ENCODE results near the gene GTSE1.
"Not testable (repeated sequence)": the region's sequence is repeated elsewhere in the genome, so short reads cannot be mapped to it uniquely, and the experiment has no call there.

GTSE1 gene

DNA sequence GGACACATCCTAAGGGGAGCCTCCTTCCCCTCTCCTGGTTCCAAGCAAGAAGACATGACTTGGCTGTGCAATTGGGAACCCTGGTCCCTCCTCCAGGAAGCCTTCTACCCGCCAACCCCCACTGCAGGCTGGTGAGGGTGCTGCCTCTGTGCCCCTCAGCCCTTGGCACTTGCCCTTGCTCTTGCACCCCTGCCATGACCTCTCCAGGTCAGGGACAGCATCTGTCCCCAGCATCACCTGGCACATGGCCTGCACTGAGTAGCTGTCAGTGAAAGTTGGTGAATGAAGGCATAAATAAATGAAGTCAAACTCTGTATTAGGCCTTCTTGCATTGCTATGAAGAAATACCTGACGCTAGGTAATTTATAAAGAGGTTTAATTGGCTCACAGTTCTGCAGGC lies 1.9 kb upstream of the GTSE1 start:
- DNase-seq, result no peak

DNA sequence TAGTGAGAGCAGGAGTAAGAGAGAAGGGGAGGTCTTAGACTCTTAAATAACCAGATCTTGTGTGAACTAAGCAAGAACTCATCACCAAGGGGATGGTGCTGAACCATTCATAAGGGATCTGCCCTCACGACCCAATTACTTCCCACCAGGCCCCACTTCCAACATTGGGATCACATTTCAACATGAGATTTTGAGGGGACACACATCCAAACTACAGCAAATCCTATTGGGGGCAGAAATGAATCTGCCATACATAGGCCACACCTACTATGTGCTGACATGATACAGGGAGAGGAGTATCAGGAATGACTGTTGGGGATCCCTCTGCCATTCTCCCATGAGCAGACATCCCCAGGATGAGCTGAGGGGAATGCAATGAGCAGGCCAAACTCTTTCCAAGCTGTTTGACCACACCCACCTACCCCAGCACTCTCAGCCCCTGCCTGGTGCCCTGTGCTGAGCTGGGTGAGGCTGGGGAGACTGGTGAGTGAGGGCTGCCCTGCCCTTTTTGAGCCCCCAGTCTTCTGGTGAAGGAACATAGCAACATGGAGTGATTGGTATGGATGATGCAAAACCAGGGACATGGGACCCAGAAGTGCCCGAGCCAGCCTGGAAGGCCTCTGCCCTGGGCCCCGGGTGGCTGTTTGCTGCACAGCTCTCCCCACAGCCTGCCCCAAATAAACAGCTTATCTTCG lies 1.2 kb upstream of the GTSE1 start:
- DNase-seq, result no peak

DNA sequence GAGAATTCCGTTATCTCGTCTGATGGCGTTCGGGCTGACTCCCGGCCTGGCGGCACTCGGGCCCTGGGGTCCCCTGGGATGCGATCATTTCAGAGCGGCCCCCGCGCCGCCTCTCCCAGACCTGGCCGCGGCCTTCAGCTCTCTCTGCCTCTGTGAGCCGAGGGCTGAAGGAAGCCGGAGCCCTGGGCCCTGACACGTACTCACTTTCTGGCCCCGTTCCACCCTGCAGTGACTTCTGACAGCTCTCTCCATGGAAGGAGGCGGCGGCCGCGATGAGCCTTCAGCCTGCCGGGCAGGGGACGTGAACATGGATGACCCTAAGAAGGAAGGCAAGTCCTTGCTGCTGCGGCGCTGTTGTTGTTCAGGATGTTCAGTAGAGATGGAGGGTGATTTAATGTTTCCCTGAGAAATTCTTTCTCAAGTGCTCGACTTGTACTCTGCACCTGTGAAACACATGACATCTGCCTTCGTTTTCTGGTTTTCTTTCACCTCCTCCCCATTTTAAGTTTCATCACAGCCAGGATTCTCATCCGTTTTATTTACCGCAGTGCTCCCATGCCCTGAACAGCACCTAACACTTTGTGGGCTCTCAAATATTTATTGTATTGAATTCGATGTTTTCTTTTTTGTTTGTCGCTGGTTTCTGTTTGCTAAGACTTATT lies 612 bp downstream of the GTSE1 start:
- DNase-seq, result no peak

DNA sequence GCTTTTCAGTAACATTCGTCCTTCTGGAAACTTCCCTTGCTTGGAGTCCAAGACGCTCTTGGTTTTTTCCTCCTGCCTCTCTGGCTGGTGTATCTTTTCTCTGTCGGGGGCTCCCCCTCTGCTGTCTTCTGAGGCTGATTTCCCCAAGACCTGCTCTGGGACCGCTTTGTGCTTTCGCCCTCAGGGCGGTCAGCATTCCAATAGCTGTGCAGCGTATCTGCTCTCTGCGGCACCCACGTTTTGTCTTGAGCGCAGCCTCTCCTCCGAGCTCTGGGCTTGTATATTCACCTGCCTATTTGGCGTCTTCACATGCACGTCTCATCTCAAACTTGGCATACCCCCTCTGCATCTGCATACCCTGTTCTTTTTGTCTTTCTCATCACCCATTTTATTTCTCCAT lies 2.4 kb downstream of the GTSE1 start:
- DNase-seq, result no peak

DNA sequence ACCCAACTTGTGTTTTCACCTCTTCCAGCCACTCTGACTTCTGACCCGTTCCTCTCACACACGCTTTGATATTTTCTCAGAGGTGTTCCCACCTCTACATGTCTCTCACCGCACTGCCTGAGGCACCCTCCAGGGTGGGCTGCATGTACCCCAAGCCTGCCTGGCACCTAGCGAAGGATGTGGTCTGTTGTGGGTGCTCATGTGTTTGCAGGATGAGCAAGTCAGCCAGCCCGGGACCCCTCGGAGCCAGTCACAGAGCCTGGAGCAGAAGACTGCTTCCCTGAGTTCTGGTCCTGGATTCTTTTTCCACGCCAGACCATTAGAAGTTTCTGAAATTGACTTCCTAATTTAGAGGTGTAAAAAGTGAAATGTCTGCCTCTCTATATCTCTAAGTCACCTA lies 3.8 kb downstream of the GTSE1 start:
- DNase-seq, result no peak

DNA sequence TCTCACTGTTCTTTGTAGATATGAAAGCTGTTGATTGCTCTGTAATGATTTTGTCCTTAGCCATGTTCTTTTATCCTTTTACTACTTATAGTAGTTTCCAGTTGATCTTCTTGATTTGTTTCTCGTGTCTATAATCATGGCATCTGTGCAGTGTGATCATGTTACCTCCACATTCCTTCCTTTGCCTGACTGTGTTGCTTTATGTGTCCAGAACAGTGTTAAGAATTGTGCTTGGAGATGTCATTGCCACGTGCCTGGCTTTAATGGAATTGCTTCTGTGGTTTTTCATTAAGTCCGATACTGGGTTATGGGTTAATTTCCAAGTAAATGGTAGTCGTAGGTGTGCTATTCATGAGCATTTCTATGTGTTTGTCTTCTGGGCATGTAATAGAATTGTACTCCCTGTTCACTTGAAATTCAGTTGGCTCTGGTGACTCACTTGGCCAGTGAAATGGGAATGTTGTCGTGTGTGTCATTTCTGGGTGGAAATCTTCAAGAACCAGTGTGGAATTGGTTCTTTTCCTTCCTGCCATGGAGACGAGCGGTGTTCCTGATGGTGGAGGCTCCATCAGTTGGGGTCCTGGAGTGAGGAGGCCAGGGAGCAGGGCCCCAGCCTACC lies 6.8 kb downstream of the GTSE1 start:
- DNase-seq, result no peak

DNA sequence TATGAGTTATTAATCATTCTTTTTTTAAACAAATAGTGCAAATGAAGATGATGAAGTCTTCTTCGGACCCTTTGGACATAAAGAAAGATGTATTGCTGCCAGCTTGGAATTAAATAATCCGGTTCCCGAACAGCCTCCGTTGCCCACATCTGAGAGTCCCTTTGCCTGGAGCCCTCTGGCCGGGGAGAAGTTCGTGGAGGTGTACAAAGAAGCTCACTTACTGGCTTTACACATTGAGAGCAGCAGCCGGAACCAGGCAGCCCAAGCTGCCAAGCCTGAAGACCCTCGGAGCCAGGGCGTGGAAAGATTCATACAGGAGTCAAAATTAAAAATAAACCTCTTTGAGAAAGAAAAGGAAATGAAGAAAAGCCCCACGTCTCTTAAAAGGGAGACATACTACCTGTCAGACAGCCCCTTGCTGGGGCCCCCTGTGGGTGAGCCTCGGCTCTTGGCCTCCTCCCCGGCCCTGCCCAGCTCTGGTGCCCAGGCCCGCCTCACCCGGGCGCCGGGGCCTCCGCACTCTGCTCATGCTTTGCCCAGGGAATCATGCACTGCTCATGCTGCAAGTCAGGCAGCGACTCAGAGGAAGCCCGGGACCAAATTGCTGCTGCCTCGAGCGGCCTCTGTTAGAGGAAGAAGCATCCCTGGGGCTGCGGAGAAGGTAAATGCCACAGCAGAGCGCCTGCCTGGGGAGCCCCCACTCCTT lies 11.8 kb downstream of the GTSE1 start:
- DNase-seq, result no peak

DNA sequence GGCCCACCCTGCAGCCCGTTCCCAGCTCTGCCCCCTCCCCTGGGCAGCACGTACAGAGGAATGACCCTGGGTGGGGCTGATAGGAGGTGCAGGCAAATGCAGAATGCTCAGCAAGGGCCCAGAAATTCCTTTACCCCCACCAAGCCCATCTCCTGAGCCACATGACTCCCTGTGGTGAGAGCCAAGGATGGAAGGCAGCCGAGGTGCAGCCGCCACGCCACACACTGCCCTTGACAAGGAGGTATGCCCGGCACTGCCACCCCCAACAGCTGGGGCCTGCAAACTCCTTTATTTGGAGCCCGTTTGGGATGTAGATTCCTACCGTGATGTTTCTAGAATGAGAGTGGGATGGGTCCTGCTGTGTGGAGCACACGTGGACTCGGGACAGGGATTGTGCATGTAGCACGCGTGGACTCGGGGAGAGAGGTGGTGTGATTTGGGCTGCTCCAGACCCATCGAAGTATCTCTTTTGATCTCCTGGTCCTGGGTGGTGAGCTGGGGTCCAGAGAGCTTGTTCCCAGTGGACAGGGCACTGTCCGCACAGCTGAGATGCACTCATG lies 12.9 kb downstream of the GTSE1 start:
- no peak for DNase-seq

DNA sequence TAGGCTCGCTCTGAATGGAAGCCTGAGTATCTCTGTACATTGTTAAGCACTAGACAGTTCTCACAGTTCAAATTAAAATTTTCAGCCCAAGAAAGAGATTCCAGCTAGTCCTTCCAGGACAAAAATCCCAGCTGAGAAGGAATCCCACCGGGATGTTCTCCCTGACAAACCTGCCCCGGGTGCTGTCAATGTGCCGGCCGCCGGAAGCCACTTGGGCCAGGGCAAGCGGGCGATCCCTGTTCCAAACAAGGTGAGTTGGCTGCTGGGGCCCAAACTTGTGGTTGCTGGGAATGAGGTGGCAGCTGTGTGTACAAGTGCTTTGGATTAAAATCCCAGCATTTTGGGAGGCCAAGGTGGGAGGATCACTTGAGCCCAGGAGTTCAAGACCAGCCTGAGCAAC lies 15.4 kb downstream of the GTSE1 start:
- DNase-seq, result no peak

DNA sequence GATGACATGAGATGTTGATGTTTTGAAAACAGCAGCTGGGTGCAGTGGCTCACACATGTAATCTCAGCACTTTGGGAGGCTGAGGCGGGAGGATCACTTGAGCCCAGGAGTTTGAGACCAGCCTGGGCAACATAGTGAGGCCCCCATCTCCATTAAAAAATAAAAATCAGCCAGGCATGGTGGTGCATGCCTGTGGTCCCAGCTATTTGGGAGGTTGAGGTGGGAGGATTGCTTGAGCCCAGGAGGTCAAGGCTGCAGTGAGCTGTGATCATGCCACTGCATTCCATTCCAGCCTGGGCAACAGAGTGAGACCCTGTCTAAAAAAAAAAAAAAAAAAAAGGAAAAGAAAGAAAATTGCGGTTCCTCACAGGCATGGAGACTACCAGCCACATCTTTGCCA lies 16.2 kb downstream of the GTSE1 start:
- not testable (repeated sequence) for DNase-seq

DNA sequence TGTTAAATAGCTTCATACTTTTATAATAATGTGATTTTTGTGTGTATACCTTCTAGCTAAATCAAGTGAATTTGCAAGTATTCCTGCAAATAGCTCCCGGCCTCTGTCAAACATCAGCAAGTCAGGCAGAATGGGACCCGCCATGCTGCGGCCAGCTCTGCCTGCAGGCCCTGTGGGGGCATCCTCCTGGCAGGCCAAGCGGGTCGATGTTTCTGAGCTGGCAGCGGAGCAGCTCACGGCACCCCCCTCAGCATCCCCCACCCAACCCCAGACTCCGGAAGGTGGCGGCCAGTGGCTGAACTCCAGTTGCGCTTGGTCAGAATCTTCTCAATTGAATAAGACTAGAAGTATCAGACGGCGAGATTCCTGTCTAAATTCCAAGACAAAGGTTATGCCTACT lies 19.3 kb downstream of the GTSE1 start:
- DNase-seq, result no peak

DNA sequence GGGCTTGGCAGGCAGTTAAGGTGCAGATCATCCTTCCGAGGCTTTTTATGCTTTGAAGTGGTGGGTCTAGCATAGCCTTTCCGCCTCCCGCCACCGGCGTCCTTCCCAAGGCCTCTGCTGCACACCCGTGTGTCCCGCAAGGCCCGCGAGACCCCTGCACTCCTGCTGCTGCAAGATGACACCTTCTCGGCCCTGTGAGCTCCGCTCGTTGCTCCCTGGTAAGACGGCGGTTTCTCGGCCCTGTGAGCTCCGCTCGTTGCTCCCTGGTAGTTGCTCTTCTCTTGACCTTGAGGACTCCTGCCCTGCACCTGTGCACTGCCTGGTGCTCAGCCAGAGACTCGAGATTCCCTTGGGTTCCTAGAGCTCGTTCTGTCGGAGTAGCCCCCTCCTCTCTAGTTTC lies 21.0 kb downstream of the GTSE1 start:
- DNase-seq, result no peak

DNA sequence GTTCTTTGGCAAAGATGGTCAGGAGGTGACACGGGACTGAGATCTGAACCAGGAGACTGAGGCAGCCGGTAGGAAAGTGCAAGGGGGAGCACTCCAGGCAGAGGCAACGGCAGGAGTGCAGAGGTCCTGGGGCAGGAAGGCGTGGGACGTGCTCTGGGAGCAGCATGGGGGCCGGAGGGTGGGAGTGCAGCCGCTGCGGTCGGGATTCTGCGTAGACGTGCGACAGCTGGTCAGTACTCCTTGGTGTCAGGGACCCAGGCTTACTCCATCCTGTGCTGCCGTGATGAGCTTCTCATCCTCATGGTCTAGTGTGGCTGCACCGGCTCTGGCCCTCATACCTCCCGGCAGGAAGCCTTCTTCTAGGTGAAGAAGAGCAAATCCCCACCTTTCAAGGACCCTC lies 21.9 kb downstream of the GTSE1 start:
- DNase-seq, result no peak

DNA sequence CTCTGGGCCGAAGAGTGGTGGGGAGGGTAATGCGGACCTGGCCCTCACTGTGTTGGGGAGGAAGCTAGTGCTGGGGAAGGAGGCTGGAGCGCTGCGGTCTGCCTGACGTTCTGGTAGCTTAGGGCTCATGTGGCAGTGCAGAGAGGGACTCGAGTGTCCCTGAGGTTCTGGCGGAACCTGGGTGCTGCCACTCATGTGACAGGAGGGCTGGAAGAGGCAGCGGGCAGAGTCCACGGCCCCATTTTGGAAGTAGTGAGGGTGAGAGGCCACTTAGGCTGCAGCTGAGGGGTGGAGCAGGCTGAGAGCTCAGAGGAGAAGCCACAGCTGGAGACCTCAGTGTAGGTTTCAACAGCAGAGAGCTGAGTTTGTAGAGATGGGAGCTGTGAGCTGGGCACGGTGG lies 22.6 kb downstream of the GTSE1 start:
- no peak for DNase-seq

DNA sequence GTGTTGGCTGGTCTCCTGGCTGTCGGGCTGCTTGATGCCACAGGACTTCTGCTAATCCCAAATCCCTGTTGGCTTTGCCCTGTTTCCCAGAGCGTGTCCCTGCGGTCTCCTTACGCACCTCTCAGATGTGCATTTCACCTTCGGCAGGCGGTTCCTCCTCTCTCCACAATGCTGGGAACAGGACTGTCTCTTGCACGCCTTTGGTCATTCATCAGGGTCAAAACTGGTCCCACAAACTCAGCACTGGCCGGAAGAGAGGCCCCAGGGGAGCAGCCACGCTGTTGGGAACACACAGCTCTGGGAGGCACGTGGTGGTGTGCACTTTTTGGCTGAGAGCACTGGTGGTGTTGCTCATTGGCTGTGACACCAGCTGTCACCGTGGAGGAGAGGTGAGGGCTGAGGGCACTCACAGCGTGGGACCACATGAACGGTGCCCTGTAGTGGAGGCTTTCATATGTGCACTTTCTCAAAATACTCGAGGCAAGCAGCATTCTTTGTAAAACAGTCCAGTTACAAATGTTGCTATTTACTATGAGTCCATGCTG lies 23.6 kb downstream of the GTSE1 start:
- DNase-seq, result no peak

DNA sequence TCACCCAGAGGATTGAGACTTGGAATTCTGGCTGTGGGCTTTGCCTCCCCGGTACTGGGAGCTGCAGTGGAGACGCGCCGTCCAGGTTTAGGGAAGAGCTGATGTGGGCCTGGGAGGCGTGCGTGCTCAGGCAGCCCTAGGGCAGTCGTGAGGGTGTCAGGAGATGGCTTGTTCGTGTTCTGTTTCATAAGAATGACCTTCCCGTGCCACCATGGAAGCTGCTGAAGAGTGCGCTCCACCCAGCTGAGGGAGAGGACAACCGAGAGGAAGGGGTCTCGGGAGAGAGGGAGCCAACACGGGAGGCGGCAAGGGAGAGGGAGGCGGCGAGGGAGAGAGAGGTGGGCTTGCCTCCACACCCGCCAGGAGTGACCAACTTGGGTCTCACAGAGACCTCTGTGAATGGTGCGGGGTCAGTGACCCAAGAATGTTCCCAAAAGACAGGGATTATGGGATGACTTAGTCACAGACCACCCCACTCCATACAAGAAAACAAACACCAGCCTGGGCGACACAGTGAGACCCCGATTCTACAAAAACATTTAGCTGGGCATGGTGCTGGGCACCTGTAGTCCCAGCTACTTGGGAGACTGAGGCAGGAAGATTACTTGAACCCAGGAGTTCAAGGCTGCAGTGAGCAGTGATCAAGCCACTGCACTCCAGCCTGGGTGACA lies 24.2 kb downstream of the GTSE1 start:
- DNase-seq, result no peak

DNA sequence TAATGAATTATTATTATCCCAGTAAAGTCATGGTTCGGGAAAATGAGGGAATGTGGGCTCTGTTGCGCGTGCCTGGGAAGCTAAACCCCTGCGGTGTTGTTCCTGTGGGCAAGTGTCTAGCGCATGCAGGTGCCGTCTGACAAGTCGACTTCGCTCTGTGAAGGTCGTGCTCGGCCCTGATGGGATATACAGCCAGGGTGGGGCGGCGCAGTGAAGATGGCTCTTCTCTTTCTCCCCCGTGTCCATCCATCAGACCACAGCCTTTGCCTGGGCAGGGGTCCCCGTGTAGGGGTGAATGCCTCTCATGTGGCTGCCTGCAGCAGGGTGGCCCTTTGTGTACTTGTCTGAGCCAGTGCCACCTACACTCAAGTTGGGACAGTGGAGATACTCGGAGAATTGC lies 26.0 kb downstream of the GTSE1 start:
- DNase-seq, result no peak

DNA sequence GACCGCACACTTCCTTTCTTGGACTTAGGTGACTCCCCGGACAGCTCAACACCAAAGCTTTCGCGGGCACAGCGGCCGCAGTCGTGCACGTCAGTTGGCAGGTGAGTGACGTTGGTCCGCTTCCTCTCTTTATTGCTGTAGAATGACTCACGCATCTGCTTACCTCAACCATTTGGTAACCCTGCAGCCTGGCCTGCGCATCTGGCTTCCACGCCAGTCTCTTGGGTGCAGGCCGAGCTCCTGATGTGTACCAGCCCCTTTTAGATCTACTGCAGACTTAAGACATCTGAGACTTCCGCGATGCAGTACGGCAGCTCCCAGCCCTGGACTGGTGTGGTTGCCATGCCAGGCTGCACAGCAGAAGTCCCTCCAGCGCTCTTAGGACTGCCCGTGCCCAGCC lies 26.5 kb downstream of the GTSE1 start:
- no peak for DNase-seq

DNA sequence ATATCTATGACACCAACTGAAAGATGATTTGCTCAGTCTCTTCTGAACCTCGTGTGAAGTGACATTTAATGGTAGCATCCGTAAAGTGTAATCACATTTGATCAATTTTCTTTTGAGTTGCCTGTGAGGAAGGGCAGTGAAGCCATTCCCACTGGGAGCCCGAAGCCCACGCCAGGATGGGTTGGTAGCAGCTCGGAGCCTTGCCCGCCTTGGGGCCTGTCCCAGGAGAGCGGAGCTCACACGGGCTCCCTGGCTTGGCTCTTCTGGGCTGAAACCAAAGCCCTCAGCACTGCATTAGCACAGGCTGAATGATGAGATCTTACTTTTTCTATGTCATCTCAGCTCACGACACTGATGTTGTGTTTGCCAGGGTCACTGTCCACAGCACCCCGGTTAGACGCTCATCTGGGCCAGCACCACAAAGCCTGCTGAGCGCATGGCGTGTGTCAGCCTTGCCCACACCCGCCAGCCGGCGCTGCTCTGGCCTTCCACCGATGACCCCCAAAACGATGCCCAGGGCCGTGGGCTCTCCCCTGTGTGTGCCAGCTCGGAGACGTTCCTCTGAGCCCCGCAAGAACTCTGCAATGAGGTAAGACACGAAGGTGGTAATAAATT lies 29.5 kb downstream of the GTSE1 start:
- no peak for DNase-seq

DNA sequence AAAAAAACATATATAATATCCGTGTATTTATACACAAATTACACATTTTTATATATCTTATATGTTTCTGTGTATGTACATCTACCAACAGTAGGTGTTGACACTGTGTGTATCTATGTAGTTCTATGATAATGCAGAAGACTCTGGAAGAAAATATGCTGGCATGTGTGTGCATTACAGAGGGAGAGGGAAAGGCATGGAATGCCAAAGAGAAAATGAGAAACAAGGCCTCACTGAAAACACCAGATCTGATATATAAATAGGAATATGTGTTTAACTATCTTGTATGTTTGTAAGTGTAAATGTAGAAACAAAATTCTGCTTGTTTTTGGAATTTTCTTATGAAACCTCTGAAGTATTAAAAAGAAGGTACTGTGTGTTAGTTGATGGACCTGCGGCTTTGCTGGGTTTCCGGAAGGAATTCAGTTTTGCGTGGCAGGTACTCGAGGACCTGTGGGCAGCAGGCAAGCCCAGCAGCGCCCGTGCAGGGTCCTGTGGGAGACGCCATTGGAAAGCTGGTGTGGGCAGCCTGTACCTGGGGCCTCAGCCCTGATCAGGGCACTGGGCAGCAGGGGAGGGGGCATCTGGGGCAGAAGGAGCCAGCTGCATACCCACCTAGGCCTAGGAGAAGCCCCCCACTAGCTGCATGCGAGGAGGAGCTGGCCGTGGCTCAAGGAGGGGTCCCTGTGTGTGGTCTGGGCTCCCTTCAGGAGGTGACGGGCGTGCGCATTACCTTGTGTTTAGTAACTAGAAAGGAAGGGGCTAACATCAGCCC lies 31.2 kb downstream of the GTSE1 start:
- DNase-seq, result no peak

DNA sequence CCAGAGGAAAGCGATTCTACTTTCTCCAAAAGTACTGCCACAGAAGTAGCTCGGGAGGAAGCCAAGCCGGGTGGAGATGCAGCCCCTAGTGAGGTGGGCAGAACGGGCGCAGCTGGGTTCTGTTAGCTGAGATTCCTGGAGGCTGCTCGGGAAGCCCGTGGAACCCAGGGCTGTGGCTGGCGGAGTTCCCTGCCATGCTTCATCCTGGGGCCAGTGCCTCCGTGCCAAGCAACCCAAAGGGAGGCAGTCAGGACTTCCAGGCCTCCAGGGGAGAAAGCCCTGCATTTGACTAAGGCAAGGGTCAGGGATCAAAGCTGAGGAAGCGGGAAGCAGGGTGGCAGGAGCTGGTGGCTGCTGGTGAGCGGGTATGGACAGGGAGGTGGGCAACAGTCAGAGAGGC lies 32.1 kb downstream of the GTSE1 start:
- DNase-seq, result no peak

Data from midbrain (tissue), 1 donor.